AG20443 (cell line): Measurements from ENCODE around the gene MFNG.
A peak's percentile ranks its signal among the peaks of the same experiment; 100 is the strongest.

Source experiments
- DNase-seq: peaks from one replicate; pipeline ENCODE4 v3.0.0; 2012; ENCODE audit warnings: low spot score, mixed read lengths

Gene MFNG

GRCh38 chr22:37511395-37512104 lies 25.4 kb upstream of the MFNG start:
- no peak for DNase-seq

GRCh38 chr22:37510091-37510490 lies 23.9 kb upstream of the MFNG start:
- DNase-seq: no peak

DNA sequence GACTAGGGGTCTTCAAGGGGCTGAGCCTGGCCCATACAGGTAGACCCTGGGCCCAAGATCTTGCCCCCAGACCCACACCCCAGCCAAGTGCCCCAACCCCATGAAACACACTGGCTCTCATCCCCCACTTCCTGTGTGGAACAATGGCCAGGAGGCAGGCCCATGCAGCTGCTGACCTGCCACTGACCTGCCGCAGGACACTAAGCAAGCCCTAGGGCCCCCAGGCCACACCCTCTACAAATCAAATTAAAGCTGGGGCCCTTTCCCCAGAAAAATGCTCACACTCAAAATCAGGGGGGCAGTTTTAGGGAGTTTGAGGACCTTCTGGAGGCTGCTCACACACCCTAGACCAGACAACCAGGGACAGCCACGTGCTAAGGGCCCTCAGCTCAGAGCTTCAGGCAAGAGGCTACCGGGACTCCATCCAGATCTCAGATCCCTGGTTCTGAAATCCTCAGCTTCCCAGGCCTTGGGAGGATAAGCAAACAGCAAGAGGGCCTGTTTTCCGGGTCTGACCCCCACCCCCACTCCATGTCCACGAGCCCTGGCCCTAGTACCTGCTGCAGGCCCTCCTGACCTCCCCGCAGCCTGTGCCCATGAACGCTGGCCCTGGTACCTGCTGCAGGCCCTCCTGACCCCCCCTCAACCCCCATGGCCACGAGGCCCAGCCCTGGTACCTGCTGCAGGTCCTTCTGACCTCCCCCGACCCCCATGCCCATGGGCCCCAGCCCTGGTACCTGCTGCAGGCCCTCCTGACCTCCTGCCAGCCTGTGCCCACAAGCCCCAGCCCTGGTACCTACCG lies 23.1 kb upstream of the MFNG start:
- DNase-seq: no peak

DNA sequence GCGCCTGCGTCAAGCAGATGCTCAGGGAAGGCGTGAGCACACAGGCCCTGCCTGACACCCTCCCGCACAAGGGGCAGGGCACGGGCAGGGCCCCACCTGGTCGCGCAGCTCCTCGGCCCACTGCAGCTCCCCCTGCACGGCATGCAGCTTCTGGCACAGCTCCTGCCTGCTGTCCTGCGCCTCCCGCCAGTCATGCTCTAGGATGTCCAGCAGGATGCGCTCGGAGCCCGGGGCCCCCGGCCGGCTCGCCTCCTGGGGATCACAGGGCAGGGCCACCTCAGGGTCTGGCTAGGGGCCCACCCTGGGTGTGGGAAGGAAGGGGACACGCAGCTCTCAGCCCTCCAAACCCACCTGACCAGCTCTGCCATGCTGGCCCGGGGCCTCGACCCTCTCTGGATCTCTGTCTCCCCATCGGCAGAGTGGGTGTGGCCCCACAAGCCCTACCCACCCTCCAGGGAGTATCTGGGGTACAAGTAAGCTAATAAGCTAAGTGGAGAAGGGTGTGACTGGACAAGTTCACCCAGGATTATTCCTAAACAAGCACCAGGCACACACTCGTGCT lies 22.3 kb upstream of the MFNG start:
- DNase-seq: no peak

GRCh38 chr22:37507731-37508130 lies 21.5 kb upstream of the MFNG start:
- DNase-seq: no peak

DNA sequence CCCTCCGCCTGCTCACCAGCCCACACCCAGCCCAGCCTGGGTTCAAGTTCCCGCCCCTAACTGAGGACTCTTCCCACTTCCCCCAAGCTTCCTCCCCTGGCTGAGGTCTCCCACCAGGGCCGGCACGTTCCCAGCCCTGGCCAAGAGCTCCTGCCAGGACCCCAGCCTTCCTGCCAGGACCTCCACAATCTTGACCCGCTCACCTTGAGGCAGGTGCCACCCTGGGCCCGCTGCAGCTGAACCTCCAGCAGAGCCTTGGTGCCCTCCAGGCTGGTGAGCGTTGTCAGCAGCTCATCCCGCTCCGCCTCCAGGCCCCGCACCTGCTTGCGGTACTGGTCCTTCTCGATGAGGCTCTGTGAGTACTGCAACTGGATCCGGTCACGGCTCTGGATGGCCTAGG lies 19.8 kb upstream of the MFNG start:
- DNase-seq: no peak

DNA sequence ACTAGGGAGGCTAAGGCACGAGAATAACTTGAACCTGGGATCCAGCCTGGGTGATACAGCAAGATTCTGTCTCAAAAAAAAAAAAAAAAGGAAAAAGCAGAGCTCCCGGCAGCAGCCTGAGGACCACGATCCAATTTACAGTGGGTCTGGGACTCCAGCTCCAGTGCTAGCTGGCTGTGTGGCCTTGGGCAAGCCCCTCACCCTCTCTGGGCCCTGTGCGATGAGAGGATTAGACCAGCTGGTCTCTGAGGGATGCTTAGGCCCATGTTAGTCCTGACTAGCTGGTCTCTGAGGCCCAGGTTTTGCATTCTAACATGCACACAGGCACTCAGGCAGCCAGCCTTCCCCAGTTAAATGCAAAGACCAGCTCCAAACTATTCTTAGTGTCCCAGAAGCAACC lies 19.4 kb upstream of the MFNG start:
- no peak for DNase-seq

GRCh38 chr22:37504964-37505363 lies 18.8 kb upstream of the MFNG start:
- DNase-seq: no peak

GRCh38 chr22:37503850-37504249 lies 17.7 kb upstream of the MFNG start:
- DNase-seq: no peak

DNA sequence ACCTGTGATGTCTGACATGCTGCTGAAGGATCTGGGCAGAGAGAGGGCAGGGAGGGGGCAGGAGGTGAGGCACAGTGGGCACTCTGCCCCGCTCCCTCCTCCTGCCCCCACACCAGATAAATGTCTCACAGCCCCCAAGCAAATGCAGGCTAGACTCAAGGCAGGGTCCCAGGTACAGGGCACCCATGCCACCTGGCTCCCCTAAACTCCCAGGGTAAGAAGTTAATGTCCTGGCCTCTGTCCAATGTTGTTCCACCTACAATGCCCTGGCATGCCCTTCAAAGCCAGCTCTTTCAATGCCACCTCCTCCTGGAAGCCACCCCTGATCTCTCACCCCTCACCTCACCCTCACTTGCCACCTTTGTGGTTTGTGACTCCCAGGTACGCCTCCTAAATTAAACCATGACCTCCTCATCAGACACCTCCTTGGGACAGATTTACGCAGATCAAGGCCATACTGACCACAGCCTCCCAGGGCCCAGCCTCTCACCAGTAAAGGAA lies 17.0 kb upstream of the MFNG start:
- no peak for DNase-seq

- no peak for DNase-seq
Observed at GRCh38 chr22:37502342-37503182, 16.4 kb upstream of the MFNG start.

DNA sequence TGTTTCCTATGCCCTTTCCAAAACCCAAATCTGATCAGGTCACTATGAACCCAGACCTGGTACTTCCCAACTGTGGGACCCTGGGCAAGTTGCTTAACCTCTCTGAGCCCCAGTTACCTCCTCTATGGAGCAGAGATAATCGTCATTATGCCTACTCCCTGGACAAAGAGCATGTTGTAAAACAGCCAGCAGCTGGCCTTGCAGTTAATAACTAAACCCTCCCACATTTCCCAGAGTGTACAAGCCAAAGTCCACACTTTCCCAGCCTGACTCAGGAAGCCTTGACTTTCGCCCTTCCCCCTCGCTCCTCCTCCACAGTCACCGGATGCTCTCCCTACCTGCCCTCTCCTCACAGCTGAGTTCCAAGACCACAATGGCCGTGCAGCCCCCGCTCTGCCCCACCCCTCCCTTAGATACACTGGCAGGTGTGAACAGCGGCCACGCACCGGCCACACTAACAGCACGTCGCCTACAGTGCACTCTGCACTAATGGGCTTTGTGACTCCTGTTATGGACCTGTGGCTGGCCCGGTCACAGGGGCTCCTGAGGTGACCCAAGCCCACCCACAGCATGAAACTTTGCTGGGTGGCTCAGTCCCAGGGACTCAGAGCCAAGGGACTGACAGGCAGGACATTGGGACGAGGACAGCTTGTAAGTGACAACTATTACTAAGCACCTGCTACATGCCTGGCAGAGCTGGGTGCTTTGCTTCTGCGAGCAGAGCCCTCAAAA lies 15.6 kb upstream of the MFNG start:
- peak; percentile 85 for DNase-seq

DNA sequence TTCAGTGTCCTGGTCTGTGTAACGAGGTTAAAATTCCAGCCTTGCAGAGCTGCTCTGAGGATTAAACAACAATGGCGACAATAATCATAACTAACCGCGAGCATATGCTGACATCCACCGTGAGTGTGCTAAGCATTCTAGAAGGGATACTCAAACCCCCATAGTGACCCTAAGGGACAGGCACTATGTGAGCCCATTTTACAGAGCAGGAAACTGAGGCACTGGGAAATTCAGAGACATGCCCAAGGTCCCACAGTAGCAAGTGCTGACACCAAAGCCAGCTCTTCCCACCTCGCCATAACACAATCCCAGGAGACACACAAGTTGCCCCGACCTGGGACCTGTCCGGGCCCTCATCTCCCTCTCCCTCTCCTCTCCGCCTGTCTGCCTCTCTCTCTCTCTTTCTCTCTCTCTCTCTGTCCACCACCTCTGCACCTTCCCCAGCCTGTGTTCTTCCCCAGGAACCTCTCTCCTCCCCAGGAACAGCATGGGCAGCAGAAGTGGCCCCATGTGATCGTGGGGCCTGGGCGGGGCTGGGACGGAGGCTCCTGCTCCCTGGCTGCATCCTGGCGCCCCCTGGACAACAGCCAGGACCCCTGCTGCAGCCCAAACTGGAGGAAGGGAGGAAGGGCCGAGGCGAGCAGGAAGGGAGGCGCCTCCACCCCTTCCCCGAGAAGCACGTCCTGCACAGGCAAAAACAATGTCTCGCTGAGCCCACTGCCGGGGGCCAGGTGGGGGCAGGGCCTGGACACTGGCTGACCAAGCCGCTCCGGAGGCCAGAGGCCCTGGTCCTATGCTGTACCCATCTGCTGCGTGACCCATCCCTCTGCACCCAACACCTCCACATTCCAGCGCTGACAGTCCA lies 14.8 kb upstream of the MFNG start:
- no peak for DNase-seq

DNA sequence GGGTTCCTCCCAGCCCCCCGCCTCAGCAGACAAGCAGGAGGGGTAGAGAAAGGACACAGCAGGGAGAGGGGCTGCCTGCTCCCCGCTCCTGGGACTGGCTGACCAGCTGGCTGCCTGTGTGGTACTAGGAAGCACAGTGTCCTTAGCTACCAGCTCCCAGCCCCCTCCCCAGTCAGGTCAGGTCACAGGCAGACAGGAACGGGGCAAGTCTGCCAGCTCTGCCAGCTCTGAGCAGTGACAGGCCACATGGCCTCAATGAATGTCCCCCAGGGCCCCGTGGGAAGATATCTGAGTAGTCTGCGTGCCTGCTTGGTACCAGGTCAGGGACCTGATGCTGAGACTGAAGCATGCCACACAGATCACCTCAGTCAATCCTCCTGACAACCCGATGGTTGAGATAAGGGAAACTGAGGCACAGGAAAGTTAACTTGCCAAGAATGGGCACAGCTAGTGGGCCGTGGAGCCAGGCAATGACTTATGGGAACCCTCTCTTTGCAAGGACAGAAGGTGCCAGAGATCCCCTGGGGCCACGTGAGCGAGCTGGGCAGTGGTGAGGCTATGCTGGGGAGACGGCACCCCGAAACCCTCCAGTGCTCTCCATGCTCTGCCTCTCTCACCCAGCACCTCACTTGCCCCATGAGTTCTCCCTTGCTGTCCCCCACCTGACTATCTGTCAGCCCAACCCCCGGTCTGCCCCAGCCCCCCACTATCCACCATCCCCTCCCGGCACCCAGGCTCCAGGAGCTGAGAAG lies 13.8 kb upstream of the MFNG start:
- no peak for DNase-seq

- DNase-seq: no peak
Observed at GRCh38 chr22:37499027-37499707, 13.0 kb upstream of the MFNG start.

DNA sequence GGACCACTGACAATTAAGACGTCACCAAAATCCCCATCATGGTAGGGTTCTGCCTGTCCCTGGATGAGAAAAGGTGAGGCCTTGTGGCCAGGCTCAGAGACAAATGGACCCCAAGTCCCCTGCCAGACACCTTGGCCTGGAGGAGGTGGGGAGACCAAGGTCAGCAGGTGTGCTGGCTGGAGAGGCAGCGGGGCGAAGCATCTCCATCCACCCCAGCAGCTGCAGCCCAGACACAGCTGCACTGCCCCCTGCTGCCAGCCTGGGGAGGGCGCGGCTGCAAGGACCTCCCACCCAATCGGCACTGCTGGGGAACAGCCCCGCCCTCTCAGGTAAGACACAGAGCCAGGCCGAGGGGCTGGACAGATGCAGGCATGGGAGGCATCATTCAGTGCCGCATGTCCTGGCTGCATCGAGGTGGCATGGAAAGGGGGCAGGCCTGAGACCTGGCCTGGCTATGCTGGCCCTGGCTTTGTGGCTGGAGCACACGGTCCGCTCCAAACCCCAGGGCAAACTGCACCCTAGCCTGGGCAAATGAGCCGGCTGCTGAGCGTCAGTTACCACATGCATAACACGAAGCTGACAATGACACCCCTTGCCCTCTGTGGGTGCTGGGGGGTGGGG lies 12.2 kb upstream of the MFNG start:
- no peak for DNase-seq

- peak; percentile 89 for DNase-seq
Observed at GRCh38 chr22:37497062-37497599, 10.9 kb upstream of the MFNG start.

DNA sequence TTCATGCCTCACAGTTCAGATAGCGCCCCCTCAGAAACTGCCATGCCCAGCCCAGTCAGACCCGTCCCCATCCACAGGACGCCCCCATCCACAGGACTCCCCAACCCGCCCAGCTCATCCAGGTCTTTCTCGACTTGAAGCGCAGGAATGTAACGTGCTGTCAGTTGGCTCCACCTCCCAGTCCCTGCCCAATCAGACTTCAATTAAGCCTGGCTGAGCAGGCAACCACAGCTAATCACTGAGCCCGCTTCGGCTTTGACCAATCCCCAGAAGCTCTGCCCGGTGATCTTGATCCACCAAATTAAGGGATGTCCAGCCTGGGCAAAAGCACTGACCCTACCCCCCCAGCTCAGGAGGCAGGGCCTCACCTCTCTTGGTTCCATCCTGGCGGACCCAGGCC lies 10.5 kb upstream of the MFNG start:
- DNase-seq: peak; percentile 74
